ENCODE measurements around the gene S1PR3. TPM values are rescaled to one million over a fixed set of nuclear protein-coding genes. Genes with fewer than 3 reads are reported as not detected.

Gene S1PR3
- total RNA-seq, 1 experiment from 2014 or later: 2.8 TPM

GRCh38 chr9:88973281-88974045, 17.8 kb upstream of the S1PR3 start:
- no peak for DNase-seq (ENCODE audit: unreplicated experiment)
- no peaks in the 10 kb centered on the region for H3K27me3 Mint-ChIP-seq (ENCODE audit: insufficient read depth, unreplicated experiment)
- intact Hi-C loops (cut with micrococcal nuclease): no loop called here
- no peak for TF ChIP-seq CTCF (IDR thresholded peaks at IDR 0.05; ENCODE audit: unreplicated experiment)
- CTCF ChIA-PET: no interaction called here
- peaks cover 5% of the 10 kb centered on the region for H3K4me1 Mint-ChIP-seq (ENCODE audit: insufficient read depth, unreplicated experiment)
- H3K4me3 Mint-ChIP-seq (ENCODE audit: unreplicated experiment): no peak overlapping the region
- POLR2A ChIA-PET: interaction anchor here (0.6 kb wide), 1 partner anchor 897 kb away, joined by 3 read pairs; no protein-coding TSS in a partner anchor
- no peaks in the 10 kb centered on the region for H3K36me3 Mint-ChIP-seq (ENCODE audit: insufficient read depth, unreplicated experiment)
- H3K27ac Mint-ChIP-seq (ENCODE audit: low read depth, unreplicated experiment): no peak overlapping the region
- no peaks in the 10 kb centered on the region for H3K9me3 Mint-ChIP-seq (ENCODE audit: unreplicated experiment)
- BruUV-seq (replicated peaks): no TSS peak

DNA sequence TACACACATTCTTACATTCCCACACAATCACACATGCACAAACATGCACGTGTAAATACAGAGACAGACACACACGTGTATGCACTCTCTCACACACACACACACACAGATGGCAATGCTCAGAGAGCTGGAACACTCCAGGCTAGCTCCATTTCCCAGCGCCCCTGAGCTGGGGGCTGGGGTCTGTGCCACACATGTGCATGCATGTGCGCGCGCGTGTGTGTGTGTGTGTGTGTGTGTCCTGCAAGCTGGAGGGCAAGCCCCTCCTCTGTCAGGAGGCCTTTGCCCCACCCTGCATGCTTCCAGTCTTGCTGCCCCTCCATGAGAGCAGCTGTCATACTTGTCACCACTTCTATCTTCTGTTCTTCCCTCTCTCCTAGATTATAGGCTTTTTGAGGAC, 16.6 kb upstream of the S1PR3 start:
- ChIA-PET CTCF (no interaction called here), POLR2A (no interaction called here)
- Mint-ChIP-seq H3K27me3 (ENCODE audit: insufficient read depth, unreplicated experiment) (no peaks in the 10 kb centered on the region), H3K36me3 (ENCODE audit: insufficient read depth, unreplicated experiment) (no peaks in the 10 kb centered on the region), H3K9me3 (ENCODE audit: unreplicated experiment) (no peaks in the 10 kb centered on the region), H3K4me1 (ENCODE audit: insufficient read depth, unreplicated experiment) (peaks cover 3% of the 10 kb centered on the region), H3K4me3 (ENCODE audit: unreplicated experiment) (no peak overlapping the region), H3K27ac (ENCODE audit: low read depth, unreplicated experiment) (no peak overlapping the region)
- TF ChIP-seq CTCF (IDR thresholded peaks at IDR 0.05; ENCODE audit: unreplicated experiment): no peak
- intact Hi-C loops (cut with micrococcal nuclease): no loop called here
- DNase-seq (ENCODE audit: unreplicated experiment): no peak
- BruUV-seq (replicated peaks): no TSS peak

- no TSS peak for BruUV-seq (replicated peaks)
- TF ChIP-seq CTCF (IDR thresholded peaks at IDR 0.05; ENCODE audit: unreplicated experiment): no peak
- Mint-ChIP-seq H3K9me3 (ENCODE audit: unreplicated experiment) (no peaks in the 10 kb centered on the region), H3K4me1 (ENCODE audit: insufficient read depth, unreplicated experiment) (no peaks in the 10 kb centered on the region), H3K27ac (ENCODE audit: low read depth, unreplicated experiment) (no peak overlapping the region), H3K27me3 (ENCODE audit: insufficient read depth, unreplicated experiment) (no peaks in the 10 kb centered on the region), H3K4me3 (ENCODE audit: unreplicated experiment) (no peak overlapping the region), H3K36me3 (ENCODE audit: insufficient read depth, unreplicated experiment) (no peaks in the 10 kb centered on the region)
- intact Hi-C loops (cut with micrococcal nuclease): no loop called here
- POLR2A ChIA-PET: no interaction called here
- CTCF ChIA-PET: interaction anchor here (0.6 to 0.7 kb wide), 3 partner anchors 10 to 1017 kb away, joined by 3 read pairs; no protein-coding TSS in a partner anchor
- no peak for DNase-seq (ENCODE audit: unreplicated experiment)
These were observed 15.0 kb upstream of the S1PR3 start for GRCh38 chr9:88975966-88976889.

DNA sequence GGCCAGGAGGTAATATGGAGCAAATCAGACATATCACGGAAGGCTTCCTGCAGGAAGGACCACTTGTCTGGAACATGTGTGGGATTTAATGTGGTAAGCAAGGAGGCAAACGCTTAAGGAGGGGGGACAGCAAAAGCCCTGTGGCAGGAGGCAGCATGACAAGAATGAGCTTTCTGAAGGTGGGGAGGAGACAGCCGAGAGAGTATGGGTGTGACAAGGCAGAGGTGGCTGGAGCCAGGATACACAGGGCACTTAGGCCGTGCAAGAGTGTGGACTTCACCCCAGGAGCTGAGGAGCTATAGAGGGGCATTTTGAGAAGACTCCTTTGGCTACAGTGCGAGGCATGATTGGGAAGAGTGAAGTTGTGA, 14.4 kb upstream of the S1PR3 start:
- Mint-ChIP-seq H3K27ac (ENCODE audit: low read depth, unreplicated experiment) (no peak overlapping the region), H3K36me3 (ENCODE audit: insufficient read depth, unreplicated experiment) (no peaks in the 10 kb centered on the region), H3K27me3 (ENCODE audit: insufficient read depth, unreplicated experiment) (no peaks in the 10 kb centered on the region), H3K4me1 (ENCODE audit: insufficient read depth, unreplicated experiment) (no peaks in the 10 kb centered on the region), H3K9me3 (ENCODE audit: unreplicated experiment) (no peaks in the 10 kb centered on the region), H3K4me3 (ENCODE audit: unreplicated experiment) (no peak overlapping the region)
- no TSS peak for BruUV-seq (replicated peaks)
- POLR2A ChIA-PET: no interaction called here
- TF ChIP-seq CTCF (IDR thresholded peaks at IDR 0.05; ENCODE audit: unreplicated experiment): no peak
- intact Hi-C loops (cut with micrococcal nuclease): no loop called here
- no peak for DNase-seq (ENCODE audit: unreplicated experiment)
- CTCF ChIA-PET: interaction anchor here (0.7 to 0.8 kb wide), 2 partner anchors 15 to 24 kb away, joined by 3 to 5 read pairs; no protein-coding TSS in a partner anchor

All from MCF 10A (cell line).